Adrenal gland (tissue), 12 donors: Measurements from ENCODE around the gene ADGRE1. TPM values are rescaled to one million over a fixed set of nuclear protein-coding genes. Genes with fewer than 3 reads are reported as not detected.

Source experiments
- DNase-seq, 7 donors: peaks; one replicate each; pipeline ENCODE4 v3.0.0-alpha.2; 2019 to 2020
- H3K27ac ChIP-seq, 5 donors: fragments of 200-600 bp; sonication (generic) in 4 of 5; 1 replicate in 3 of 5; 2 replicates in 2 of 5; pipeline versions ENCODE4 v1.5.1 to v1.8.0; 2016 to 2020; ENCODE audit warnings: mild to moderate bottlenecking in 1 of 5
- H3K27me3 ChIP-seq: fragments of 200-600 bp; 2 replicates; pipeline ENCODE4 v1.8.0; 2021
- H3K36me3 ChIP-seq, 2 donors: fragments of 200-600 bp; replicated peaks in 1 of 2; 1 replicate in 1 of 2; 2 replicates in 1 of 2; pipeline versions ENCODE4 v1.5.1 to v1.8.0; 2018 to 2022
- H3K4me1 ChIP-seq, 2 donors: fragments of 200-600 bp; replicated peaks in 1 of 2; 1 replicate in 1 of 2; 2 replicates in 1 of 2; pipeline versions ENCODE4 v1.5.1 to v1.8.0; 2018 to 2021
- H3K4me3 ChIP-seq, 4 donors: fragments of 200-600 bp; sonication (generic) in 3 of 4; one replicate each; pipeline ENCODE4 v1.5.1; 2016 to 2018
- H3K9me3 ChIP-seq, 3 donors: fragments of 200-600 bp; sonication (generic) in 1 of 3; replicated peaks in 1 of 3; 1 replicate in 2 of 3; 2 replicates in 1 of 3; pipeline versions ENCODE4 v1.5.1 to v1.8.0; 2016 to 2021
- CTCF ChIP-seq, 6 experiments: fragments of 450-650 bp in 4 of 6; fragments of 200-600 bp in 2 of 6; sonication (generic) in 1 of 6; IDR thresholded peaks; 1 replicate in 5 of 6; 2 replicates in 1 of 6; pipeline versions ENCODE4 v1.5.1 to v1.8.0; 2016 to 2021; ENCODE audit warnings: antibody characterized with exemption in 6 of 6, mild to moderate bottlenecking in 2 of 6, moderate library complexity in 1 of 6
- POLR2A ChIP-seq, 2 donors: fragments of 450-650 bp; IDR thresholded peaks; one replicate each; pipeline ENCODE4 v1.6.1; 2017; ENCODE audit warnings: antibody characterized with exemption in 2 of 2, mild to moderate bottlenecking in 2 of 2, moderate library complexity in 1 of 2
- WGBS, 4 donors: extraction: QIAGEN DNeasy Blood & Tissue Kit in 2 of 4; methylation state at CpG; one replicate each; pipeline versions ENCODE4 v1.1.5 to v1.1.7; 2013 to 2017; 5-methylcytosine and 5-hydroxymethylcytosine counted together
- intact Hi-C, 2 donors: fragments of 100-400 bp; cut with DNase I; formaldehyde crosslinking; loops; one replicate each; pipeline versions ENCODE4 v1.14.1 to v1.15.0; 2022 to 2023
- polyA plus RNA-seq, 3 donors: library from polyadenylated mRNA; stranded (reverse); fragments of 200-250 nt in 2 of 3; fragments of 350-450 nt in 1 of 3; fragmentation: Illumina TruSeq in 1 of 3; extraction: RNeasy Lipid Tissue Mini Kit (QIAGEN cat#74804) in 1 of 3; gene quantifications; one replicate each; pipeline ENCODE4 v1.2.3, GENCODE V29; 2013 to 2014
- total RNA-seq, 9 donors: library from RNA; depleted of rRNA in 4 of 9; stranded (reverse); fragments of >200 nt in 4 of 9; fragments of 120-200 nt in 1 of 9; fragmentation: NEBNext Ultra II Directional in 1 of 9; extraction: Animal tissue kit (Norgen Biotek cat#: 25700) in 1 of 9; gene quantifications; one replicate each; pipeline versions ENCODE4 v1.1.0 to v1.2.4, GENCODE V29; 2013 to 2023
- donor health status: healthy with polysubstance abuse.
- donor health status: Bipolar disorder and iron deficiency.
- donor health status: DM: yes; HTN: yes; CAD: no.
- donor health status: DM: no; HTN: no; CAD: no.
- donor health status: DM: no; HTN: no; CAD: no.
- donor health status: DM: yes; HTN: yes; CAD: no.

Gene ADGRE1
- total and polyA plus RNA-seq, 12 donors, result 0.07 to 1.2 (median 0.28) TPM; not detected in 1

- no peaks in the 10 kb centered on the region for H3K27me3 ChIP-seq
- no peak overlapping the region for H3K4me3 ChIP-seq
- TF ChIP-seq POLR2A (IDR thresholded peaks at IDR 0.05) (no peak), CTCF (IDR thresholded peaks at IDR 0.05) (no peak)
- no peak for DNase-seq
- 55 to 67% (median 61%) methylated on average over 6 to 7 of the region's 7 CpGs for WGBS, 4 donors
- no peaks in the 10 kb centered on the region for H3K9me3 ChIP-seq
- intact Hi-C loops, result no loop called here
- no peaks in the 10 kb centered on the region for H3K36me3 ChIP-seq
- no peak overlapping the region for H3K27ac ChIP-seq
- no peaks in the 10 kb centered on the region for H3K4me1 ChIP-seq
These were observed 10.6 kb upstream of the ADGRE1 start for GRCh38 chr19:6876748-6877147.

- no peak for DNase-seq
- TF ChIP-seq POLR2A (IDR thresholded peaks at IDR 0.05) (no peak), CTCF (IDR thresholded peaks at IDR 0.05) (no peak)
- Histone ChIP-seq H3K4me3 (no peak overlapping the region), H3K27ac (no peak overlapping the region), H3K27me3 (no peaks in the 10 kb centered on the region), H3K36me3 (no peaks in the 10 kb centered on the region), H3K4me1 (no peaks in the 10 kb centered on the region), H3K9me3 (no peaks in the 10 kb centered on the region)
- intact Hi-C loops, result no loop called here
- 73 to 81% (median 76%) methylated on average over 4 of the region's 4 CpGs for WGBS, 4 donors
These were observed 9.6 kb upstream of the ADGRE1 start for GRCh38 chr19:6877766-6878165.

GRCh38 chr19:6886277-6886897 lies 992 bp upstream of the ADGRE1 start:
- H3K36me3 ChIP-seq, result no peaks in the 10 kb centered on the region
- intact Hi-C loops, result no loop called here
- H3K4me3 ChIP-seq, result no peak overlapping the region
- H3K9me3 ChIP-seq, result no peaks in the 10 kb centered on the region
- H3K27me3 ChIP-seq, result no peaks in the 10 kb centered on the region
- 64 to 73% (median 69%) methylated on average over 7 of the region's 7 CpGs for WGBS, 4 donors
- H3K27ac ChIP-seq, result no peak overlapping the region
- no peak for TF ChIP-seq CTCF (IDR thresholded peaks at IDR 0.05)
- no peak for TF ChIP-seq POLR2A (IDR thresholded peaks at IDR 0.05)
- no peak for DNase-seq
- no peaks in the 10 kb centered on the region for H3K4me1 ChIP-seq

- no peak for DNase-seq
- intact Hi-C loops, result no loop called here
- 88 to 96% (median 90%) methylated on average over 2 of the region's 2 CpGs for WGBS, 4 donors
- Histone ChIP-seq H3K9me3 (no peaks in the 10 kb centered on the region), H3K27ac (no peak overlapping the region), H3K4me3 (no peak overlapping the region), H3K36me3 (no peaks in the 10 kb centered on the region), H3K27me3 (no peaks in the 10 kb centered on the region), H3K4me1 (no peaks in the 10 kb centered on the region)
- TF ChIP-seq POLR2A (IDR thresholded peaks at IDR 0.05) (no peak), CTCF (IDR thresholded peaks at IDR 0.05) (no peak)
These were observed 1.6 kb downstream of the ADGRE1 start for GRCh38 chr19:6888967-6889366.
